Upper lobe of right lung (tissue), 1 donor: ENCODE data around the gene ASIC2. TPM values are rescaled to one million over a fixed set of nuclear protein-coding genes. Genes with fewer than 3 reads are reported as not detected.

Experiments used
- ATAC-seq: fragments of 200-7000 bp; cut with Tn5 transposase; one replicate; pipeline ENCODE4 v1.9.1; 2020; ENCODE audit warnings: mild to moderate bottlenecking, moderate library complexity
- DNase-seq: peaks from one replicate; pipeline ENCODE4 v3.0.0-alpha.2; 2020
- H3K27ac ChIP-seq: fragments of 200-600 bp; one replicate; pipeline ENCODE4 v1.8.0; 2022
- H3K27me3 ChIP-seq: fragments of 200-600 bp; one replicate; pipeline ENCODE4 v1.8.0; 2022; ENCODE audit warnings: mild to moderate bottlenecking
- H3K36me3 ChIP-seq: fragments of 200-600 bp; one replicate; pipeline ENCODE4 v1.8.0; 2022
- H3K4me1 ChIP-seq: fragments of 200-600 bp; one replicate; pipeline ENCODE4 v1.8.0; 2022
- H3K4me3 ChIP-seq: fragments of 200-600 bp; one replicate; pipeline ENCODE4 v1.8.0; 2022; ENCODE audit warnings: mild to moderate bottlenecking
- H3K9me3 ChIP-seq: fragments of 200-600 bp; one replicate; pipeline ENCODE4 v1.8.0; 2022
- intact Hi-C: fragments of 100-400 bp; cut with DNase I; formaldehyde crosslinking; loops from one replicate; pipeline ENCODE4 v1.11.0; 2022
- total RNA-seq: library from RNA; stranded (reverse); fragmentation: NEBNext Ultra II Directional; extraction: Animal tissue kit (Norgen Biotek cat#: 25700); gene quantifications from one replicate; pipeline ENCODE4 v1.2.1, GENCODE V29; 2021
- TF ChIP-seq, protein P1 (sequence below): fragments of 200-600 bp; IDR thresholded peaks from one replicate; pipeline ENCODE4 v1.8.0; 2022; ENCODE audit warnings: antibody characterized with exemption
- donor health status: DM: no; HTN: yes; CAD: no; lungs with severe emphysema.

The ASIC2 gene
- total RNA-seq, 1 donor from 2014 or later: not detected

DNA sequence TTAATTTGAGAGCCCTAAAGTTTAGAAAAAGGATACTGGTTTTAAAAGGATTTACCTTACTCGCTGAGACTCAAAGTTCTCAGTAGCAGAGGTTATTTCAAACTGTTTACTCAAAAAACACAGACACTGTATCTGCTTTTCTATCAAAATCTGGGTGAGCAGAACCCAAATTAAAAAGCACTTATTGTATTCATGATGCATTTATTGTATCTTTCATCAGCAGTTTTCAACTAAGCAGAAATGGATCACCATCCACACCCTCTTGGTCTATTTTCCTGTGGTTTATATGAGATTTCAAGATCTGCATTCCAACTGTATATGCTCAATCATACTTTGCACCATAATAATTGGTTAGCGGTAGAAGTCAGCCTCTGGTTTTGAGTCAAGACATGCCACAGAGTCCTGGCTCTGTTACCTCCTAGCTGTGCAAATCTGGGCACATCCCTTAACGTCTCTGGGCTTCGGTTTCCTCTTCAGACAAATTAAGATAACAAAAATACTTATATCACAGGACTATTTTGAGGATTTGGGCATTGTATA, 109.5 kb downstream of the ASIC2 start:
- intact Hi-C loops: no loop called here
- Histone ChIP-seq H3K4me3 (no peak overlapping the region), H3K4me1 (no peaks in the 10 kb centered on the region), H3K27me3 (peaks cover 31% of the 10 kb centered on the region), H3K36me3 (no peaks in the 10 kb centered on the region), H3K27ac (no peak overlapping the region), H3K9me3 (no peaks in the 10 kb centered on the region)
- no peak for DNase-seq
- no peak for ATAC-seq
- TF ChIP-seq, protein P1, sequence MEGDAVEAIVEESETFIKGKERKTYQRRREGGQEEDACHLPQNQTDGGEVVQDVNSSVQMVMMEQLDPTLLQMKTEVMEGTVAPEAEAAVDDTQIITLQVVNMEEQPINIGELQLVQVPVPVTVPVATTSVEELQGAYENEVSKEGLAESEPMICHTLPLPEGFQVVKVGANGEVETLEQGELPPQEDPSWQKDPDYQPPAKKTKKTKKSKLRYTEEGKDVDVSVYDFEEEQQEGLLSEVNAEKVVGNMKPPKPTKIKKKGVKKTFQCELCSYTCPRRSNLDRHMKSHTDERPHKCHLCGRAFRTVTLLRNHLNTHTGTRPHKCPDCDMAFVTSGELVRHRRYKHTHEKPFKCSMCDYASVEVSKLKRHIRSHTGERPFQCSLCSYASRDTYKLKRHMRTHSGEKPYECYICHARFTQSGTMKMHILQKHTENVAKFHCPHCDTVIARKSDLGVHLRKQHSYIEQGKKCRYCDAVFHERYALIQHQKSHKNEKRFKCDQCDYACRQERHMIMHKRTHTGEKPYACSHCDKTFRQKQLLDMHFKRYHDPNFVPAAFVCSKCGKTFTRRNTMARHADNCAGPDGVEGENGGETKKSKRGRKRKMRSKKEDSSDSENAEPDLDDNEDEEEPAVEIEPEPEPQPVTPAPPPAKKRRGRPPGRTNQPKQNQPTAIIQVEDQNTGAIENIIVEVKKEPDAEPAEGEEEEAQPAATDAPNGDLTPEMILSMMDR: no peak

DNA sequence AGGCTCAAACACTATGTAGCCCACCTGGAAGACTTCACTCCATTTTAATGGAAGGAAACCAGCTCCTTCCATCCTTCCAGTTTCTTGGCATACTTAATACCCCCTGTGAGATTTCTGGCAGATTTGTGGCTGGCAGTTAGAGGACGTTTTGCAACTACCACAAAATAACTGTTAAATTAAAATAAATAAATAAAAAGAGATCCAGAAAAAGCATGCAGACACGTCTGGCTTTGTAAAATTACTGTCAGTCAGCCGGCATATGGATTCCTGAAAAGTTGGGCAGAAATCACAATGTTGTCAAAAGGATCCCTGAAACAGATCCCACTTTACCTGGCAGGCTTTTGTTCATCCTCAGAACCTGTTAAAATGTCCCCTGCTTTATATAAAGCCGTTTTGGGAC, 113.9 kb downstream of the ASIC2 start:
- H3K36me3 ChIP-seq: no peaks in the 10 kb centered on the region
- no peak overlapping the region for H3K4me3 ChIP-seq
- H3K27ac ChIP-seq: no peak overlapping the region
- DNase-seq (no peak), ATAC-seq (no peak)
- H3K9me3 ChIP-seq: no peaks in the 10 kb centered on the region
- intact Hi-C loops: no loop called here
- no peaks in the 10 kb centered on the region for H3K4me1 ChIP-seq
- peaks cover 13% of the 10 kb centered on the region for H3K27me3 ChIP-seq
- TF ChIP-seq, protein P1: no peak

DNA sequence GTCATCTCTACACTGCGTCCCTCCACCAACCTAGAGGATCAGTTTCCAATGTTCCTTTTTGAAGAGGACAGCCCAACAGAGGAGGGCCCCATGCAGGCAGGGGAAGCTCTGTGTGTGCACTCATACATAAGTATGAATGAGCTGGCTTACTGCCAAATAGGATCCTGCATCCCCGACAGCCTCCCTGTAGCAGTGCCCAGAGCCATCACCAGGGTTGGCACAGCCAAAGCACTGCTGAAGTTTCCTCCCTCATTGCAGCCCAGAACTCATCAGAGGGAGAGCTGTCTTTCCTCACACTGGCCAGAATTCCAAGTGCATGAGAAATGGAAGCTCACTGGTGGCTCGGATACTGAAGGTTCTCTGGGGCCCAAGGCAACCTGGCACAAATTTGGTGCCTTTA, 114.4 kb downstream of the ASIC2 start:
- Histone ChIP-seq H3K27me3 (peaks cover 15% of the 10 kb centered on the region), H3K27ac (no peak overlapping the region), H3K36me3 (no peaks in the 10 kb centered on the region), H3K4me1 (no peaks in the 10 kb centered on the region), H3K4me3 (no peak overlapping the region), H3K9me3 (no peaks in the 10 kb centered on the region)
- ATAC-seq (no peak), DNase-seq (no peak)
- TF ChIP-seq, protein P1: no peak
- intact Hi-C loops: no loop called here

DNA sequence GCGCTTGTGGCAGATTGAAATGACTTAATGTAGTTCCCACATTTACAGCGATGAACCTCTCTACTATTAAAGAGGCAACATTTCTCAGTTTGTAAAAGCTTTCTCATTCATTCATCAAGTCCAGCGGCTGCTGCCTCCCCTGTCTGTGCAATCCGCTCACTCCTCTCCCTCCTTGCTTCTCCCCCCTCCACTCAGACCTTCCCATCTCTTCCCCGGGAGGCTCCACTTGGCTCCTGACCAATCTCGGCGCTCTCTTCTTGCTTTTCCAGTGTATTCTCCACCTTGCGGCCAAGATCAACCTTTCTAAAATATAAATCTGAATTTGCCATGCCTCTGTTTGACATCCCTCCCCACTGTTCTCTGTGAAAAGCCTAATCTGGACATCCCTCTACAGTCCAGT, 117.5 kb downstream of the ASIC2 start:
- Histone ChIP-seq H3K4me3 (no peak overlapping the region), H3K27ac (no peak overlapping the region), H3K9me3 (no peaks in the 10 kb centered on the region), H3K36me3 (no peaks in the 10 kb centered on the region), H3K27me3 (peaks cover 4% of the 10 kb centered on the region), H3K4me1 (no peaks in the 10 kb centered on the region)
- intact Hi-C loops: no loop called here
- DNase-seq (no peak), ATAC-seq (no peak)
- TF ChIP-seq, protein P1: no peak

DNA sequence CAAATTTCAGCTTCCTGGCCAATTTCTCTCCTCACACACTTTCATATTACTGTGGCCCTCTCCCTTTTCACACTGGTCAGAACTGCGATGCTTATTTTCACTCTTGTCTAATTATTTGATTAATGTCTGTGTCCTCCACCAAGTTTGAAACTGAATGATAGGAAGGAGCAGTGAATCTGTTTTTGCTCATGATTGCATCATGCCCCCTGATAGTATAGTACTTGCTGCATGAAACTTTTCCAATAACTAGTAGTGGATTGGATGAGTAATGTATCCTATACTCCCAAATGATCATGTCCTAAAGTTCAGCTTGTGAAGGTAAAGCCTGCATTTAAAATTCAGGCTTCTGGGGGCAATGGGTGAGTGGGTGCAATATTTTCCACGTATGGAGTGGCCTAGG, 121.2 kb downstream of the ASIC2 start:
- DNase-seq (no peak), ATAC-seq (no peak)
- Histone ChIP-seq H3K36me3 (no peaks in the 10 kb centered on the region), H3K27me3 (peaks cover 7% of the 10 kb centered on the region), H3K4me1 (no peaks in the 10 kb centered on the region), H3K4me3 (no peak overlapping the region), H3K27ac (no peak overlapping the region), H3K9me3 (no peaks in the 10 kb centered on the region)
- intact Hi-C loops: no loop called here
- TF ChIP-seq, protein P1: no peak
